ENCODE data around the gene GAGE12D.
"Not testable (repeated sequence)": the region's sequence is repeated elsewhere in the genome, so short reads cannot be mapped to it uniquely, and the experiment has no call there.

- not testable (repeated sequence) for TF ChIP-seq CTCF, POLR2A (IDR thresholded peaks at IDR 0.05)
These were observed 28.6 kb downstream of the GAGE12D start, which contains the start of gene GAGE12G for GRCh38 chrX:49570100-49570499.
